Measurements from ENCODE around the gene EFNB1.

Gene EFNB1

DNA sequence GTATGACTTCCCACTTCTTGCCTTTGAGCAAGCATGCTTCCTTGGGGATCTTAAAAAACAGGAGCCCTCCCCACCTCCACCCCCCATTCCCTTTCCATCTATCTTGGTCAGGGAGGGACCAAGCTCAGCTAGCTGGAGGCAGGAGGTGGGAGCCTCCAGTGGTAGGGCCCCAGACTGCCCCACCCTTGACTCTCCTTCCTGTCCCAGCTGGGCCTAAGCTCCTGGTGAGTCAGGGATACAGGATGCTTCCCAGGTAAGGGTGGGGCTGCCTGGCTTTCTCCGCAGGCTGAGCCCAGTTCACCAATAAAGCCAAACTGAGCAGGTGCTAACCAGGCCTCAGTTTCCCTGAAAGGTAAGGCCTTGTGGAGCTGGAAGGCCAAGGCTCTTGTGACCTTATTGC, 15.2 kb downstream of the EFNB1 start:
- no peak for DNase-seq (ENCODE audit: low read depth in 2 of 2)

DNA sequence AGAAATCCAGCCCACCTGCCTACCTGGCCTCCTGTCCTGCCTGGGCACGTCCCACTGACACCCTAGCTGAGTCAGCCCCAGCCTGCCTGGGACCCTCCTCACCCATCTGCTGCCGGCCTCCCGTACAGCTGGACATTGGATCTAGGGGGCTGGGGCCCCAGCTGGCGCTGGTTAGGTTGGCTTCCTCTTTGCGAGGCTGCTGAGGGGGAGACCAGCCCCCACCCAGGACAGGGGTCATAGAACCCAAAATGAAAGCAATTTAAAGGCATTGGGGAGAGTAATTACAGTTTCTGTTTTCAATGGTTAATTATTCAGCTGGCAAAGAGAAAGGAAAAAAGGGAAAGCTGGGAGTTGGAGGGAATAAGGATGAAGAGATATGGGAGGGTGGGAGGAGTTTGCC, 15.8 kb downstream of the EFNB1 start:
- no peak for DNase-seq (ENCODE audit: low read depth in 2 of 2)

DNA sequence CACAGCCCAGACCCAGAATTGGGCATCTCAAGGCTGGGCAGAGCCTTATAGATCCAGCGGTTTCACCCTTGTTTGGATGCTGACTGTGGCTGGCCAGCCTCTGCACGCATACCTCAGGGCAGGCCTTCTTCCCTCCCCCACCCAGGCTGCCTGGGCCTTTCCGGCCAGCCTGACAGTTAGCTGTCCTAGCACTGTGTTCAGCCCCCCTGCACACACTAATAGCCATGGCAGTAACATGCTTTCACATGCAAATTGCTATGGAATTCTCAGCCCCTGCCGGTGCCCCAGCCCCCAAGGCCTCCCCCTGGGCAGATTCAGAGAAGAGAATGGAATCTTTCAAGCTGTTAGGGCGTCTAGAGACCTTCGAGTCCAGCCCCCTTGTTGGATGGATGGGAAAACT, 17.7 kb downstream of the EFNB1 start:
- DNase-seq (ENCODE audit: low read depth in 2 of 2), result no peak

- no peak for DNase-seq (ENCODE audit: low read depth in 2 of 2)
Observed at GRCh38 chrX:68847172-68847571, 18.4 kb downstream of the EFNB1 start.

DNA sequence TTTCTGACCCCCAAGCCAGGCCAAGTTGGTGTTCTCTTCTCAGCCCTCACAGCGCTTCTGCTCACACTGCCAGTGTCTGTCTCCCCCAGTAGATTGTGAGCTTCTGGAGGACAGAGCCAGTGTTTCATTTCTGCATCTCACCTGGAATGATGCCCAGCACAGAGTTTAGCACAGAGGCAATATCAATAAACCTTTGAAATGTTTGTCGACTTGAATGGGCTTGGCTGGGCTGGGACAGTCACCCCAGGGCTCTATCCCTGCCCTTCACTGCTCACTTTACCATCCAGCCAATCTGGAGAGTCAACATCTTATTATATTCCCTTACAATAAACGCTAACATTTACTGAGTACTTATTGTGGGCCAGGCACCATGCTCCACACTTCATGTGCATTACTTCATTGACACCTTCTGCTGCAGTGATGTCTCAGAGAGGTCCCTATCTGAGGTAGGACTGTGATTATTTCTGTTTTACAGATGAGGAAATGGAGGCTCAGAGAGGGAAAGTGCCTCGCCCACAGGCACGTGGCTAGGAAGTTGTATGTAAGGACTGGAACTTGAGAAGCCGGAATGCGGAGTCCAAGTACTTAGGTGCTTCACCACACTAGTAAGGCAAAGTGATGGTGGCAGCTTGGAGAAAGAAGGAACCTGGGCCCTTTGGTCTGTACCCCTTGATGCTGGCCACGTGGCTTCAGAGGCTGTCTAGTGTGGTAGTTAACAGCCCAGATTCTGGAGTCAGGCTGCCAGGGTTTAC, 19.5 kb downstream of the EFNB1 start:
- DNase-seq (ENCODE audit: low read depth in 2 of 2), result no peak

DNA sequence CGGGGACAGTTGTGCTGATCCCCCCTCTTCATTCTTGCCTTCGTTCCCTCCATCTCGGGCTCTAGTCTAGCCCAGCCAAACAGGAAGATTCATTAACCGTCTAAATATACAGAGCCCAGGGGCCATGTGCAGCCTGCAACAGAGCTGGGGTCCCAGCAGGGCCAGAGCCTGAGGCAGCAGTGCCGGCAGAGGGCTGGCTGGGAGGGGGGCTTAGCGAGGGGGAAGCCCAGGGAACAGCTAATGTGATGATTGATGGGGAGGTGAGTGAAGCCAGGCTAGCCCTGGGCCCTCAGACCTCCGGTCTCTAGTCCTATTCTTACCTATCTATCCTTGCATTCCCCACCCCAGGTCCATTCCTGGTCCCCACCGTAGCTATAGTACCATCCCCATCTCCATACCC, 22.3 kb downstream of the EFNB1 start:
- no peak for DNase-seq (ENCODE audit: low read depth in 2 of 2)

DNA sequence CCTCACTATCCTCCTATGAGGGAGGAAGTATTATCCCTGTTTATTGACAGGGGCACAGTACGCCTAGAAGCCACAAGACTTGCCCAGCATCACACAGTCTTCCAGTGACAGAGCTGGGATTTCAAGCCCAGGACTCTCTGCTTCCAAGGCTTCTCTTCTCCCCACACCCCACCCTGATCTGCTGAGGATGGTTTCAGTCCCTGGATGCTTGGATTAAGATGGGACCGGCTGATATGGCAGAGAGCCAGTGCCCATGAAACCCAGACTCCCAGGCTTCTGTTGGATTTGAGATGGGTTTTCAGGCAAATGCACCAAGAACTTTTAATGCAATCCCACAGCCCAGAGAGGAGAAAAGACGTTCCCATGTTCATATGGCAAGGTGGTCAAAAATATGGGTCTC, 23.2 kb downstream of the EFNB1 start:
- DNase-seq (ENCODE audit: low read depth in 2 of 2), result no peak

- no peak for DNase-seq (ENCODE audit: low read depth in 2 of 2)
Observed at GRCh38 chrX:68853665-68854251, 24.9 kb downstream of the EFNB1 start.

GRCh38 chrX:68865300-68865699, 36.5 kb downstream of the EFNB1 start:
- no peak for DNase-seq (ENCODE audit: low read depth in 2 of 2)

- DNase-seq (ENCODE audit: low read depth in 2 of 2), result no peak
Observed at GRCh38 chrX:68865926-68866325, 37.1 kb downstream of the EFNB1 start.

DNA sequence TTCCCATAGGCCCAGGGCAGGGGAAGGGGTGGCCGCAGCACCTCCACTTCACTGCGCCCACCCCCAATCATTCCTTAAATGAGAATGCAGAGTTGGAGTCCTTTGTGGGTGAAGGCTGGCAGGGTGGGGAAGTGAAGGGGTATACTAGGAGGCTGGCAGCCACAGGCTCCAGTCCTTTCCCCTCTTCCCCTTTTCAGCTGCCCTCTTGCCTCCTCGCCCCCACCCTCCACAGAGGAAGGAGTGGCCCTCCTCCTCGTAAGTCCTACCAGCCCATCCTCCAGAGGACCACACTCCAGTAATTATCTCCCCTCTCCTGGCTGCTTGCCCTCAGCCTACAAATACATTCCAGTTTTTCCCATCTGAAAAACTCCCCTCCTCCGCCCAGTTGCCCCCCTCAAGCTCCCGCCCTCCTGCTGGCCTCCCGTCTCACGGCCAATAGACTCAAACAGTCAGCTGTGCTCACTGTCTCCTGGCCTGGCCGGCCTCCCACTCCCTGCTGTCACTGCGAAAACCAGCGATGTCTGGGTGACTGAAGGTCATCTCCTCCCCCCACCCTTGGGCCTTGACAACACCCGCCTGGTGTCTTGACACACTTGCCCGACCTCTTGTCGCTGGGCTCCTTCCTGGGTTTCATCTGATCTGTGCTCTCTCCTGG, 38.8 kb downstream of the EFNB1 start:
- no peak for DNase-seq (ENCODE audit: low read depth in 2 of 2)

DNA sequence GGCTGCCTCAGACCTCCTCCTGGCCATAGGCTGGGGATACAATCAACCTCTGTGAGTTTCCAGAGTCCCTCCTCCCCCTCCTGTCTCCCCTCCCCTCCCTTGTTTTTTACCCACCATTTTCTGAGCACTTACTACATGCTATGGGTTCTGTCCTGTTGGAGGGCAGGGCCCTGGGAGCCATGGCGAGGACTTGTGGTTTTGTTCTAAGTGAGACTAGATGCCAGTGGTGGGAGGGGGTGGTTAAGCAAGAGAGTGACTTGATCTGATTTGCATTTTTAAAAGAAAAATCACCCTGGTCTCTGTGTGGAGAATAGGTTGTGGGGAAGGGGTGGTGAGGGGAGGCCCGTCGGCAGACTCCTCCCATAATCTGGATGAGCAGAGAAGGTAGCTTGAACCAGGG, 39.5 kb downstream of the EFNB1 start:
- no peak for DNase-seq (ENCODE audit: low read depth in 2 of 2)

GRCh38 chrX:68868902-68869800, 40.3 kb downstream of the EFNB1 start:
- DNase-seq (ENCODE audit: low read depth in 2 of 2), result no peak

GRCh38 chrX:68870357-68870756, 41.5 kb downstream of the EFNB1 start:
- DNase-seq (ENCODE audit: low read depth in 2 of 2), result no peak

DNA sequence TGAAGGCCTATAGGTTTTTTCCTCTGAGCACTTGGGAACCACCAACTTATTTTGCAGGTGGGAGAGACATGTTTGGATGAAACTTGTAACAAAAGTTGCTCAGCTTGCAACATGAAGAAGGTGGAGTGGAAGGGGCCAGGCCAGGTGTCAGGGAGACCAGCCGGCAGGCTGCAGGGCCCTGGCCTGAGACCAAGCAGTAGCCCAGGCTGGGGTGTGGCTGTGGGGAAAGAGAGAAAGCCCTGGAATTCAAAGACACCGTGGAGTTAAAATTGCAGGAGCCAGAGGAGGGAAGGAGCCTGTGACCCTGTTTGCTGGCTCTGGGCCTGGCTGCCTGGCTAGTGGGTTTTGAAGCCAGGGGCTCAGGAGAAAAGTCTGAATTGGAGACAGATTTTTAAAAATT, 43.4 kb downstream of the EFNB1 start:
- DNase-seq (ENCODE audit: low read depth in 2 of 2), result no peak

GRCh38 chrX:68874076-68874475, 45.3 kb downstream of the EFNB1 start:
- DNase-seq (ENCODE audit: low read depth in 2 of 2), result no peak

- no peak for DNase-seq (ENCODE audit: low read depth in 2 of 2)
Observed at GRCh38 chrX:68876731-68877130, 47.9 kb downstream of the EFNB1 start.

DNA sequence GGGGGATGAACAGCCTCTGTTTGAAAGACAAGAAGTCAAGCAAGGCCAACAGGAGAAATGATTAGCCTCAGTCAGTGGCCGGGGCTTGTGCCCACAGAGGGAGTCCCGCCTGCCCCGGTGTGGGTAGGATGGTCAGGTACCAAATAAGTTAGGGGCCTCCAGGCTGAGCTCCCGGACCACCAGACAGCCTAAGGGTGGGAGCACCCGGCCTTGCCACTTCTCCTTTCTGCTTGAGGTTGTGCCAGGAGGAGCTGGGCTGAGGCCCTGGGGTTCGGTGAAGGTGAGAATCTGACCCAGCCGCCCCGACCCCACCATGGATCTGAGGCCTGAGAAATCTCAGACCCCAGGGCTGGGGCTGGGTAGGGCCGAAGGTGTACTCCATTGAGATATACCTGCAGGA, 48.8 kb downstream of the EFNB1 start:
- DNase-seq (ENCODE audit: low read depth in 2 of 2), result no peak

DNA sequence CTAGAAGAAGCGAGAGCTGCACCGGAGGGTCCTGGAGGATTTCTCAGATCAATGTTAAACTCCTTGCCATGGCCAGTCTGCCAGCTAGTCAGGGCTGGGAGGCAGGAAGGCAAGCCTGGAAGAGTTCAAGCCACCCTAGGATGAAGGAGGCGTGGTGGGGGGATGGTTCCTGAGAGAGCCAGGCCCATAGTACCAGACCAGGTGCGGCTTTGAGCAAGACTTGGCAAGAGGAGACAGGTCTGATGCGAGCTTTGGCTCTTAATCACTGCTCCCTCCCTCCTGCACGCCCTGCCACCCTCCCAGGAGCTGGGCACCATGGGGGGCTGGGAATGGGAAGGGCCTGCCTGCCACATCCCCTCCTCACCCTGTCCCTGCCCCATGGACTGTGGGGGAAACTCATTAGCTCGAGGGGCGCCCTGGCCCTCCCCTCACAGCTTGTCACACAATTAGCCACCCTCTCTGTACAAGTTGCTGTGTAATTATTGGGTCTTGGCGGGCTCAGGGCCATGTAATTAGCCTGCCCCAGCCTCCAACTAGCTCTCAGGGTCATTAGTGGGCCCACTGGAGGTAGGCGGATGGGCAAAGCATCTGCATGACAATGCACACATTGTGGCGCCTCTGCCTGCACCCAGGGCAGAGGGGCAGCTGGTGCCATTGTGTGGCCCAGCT, 50.3 kb downstream of the EFNB1 start:
- DNase-seq (ENCODE audit: low read depth in 2 of 2), result no peak

GRCh38 chrX:68880846-68881552, 52.2 kb downstream of the EFNB1 start:
- DNase-seq (ENCODE audit: low read depth in 2 of 2), result no peak

- no peak for DNase-seq (ENCODE audit: low read depth in 2 of 2)
Observed at GRCh38 chrX:68881911-68882310, 53.1 kb downstream of the EFNB1 start.

All from activated CD4-positive, alpha-beta T cell treated with anti-CD3 and anti-CD28 coated beads for 24 hours (primary cell).